Activated CD4-positive, alpha-beta T cell treated with anti-CD3 and anti-CD28 coated beads, Interleukin-2, Interleukin-6, amounts not matched to agents 100 ng/mL and 50 ng/mL, durations not matched to agents 16 hours and 8 hours (primary cell): ENCODE data around the gene PELI3.

Source experiments
- DNase-seq: peaks from one replicate; pipeline ENCODE4 v3.0.0-alpha.2; 2020

Gene PELI3

GRCh38 chr11:66475349-66476172, 8.9 kb downstream of the PELI3 start:
- no peak for DNase-seq

- DNase-seq: no peak
These were observed 9.6 kb downstream of the PELI3 start for GRCh38 chr11:66476173-66476840.

GRCh38 chr11:66476841-66477251, 10.1 kb downstream of the PELI3 start:
- DNase-seq: no peak

GRCh38 chr11:66477263-66478201, 10.8 kb downstream of the PELI3 start:
- DNase-seq: no peak

DNA sequence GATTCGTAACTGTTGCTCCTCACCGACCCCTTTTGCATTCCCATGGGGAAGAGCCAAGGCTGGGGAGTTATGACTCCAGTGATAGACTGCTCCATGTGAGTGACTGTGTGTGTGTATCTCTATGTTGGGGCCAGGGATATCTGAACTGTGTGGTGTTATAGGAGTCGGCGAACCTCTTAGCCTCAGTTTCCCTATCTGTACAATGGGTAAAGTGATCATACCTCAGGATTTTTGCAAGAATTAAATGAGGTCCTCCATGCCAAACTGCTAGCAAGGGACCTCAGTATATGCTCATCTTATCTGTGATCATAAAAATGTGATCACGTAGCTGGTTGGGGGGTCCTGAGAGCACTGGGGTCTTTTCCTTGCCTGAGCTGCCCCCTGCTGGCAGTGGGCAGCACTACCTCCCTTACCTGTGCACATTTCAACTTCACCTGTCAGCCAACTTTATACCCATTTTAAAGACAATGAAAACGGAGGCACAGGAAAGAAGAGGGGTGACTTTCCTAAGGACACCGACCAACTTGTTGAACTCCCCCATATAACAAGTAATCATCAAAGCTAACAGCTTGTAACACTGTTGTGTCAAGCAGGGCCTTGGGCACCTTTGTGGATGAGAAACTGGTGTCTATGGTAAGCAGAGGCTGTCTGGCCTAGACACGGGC, 12.2 kb downstream of the PELI3 start:
- peak; percentile 42 for DNase-seq

GRCh38 chr11:66479394-66480116, 12.8 kb downstream of the PELI3 start:
- no peak for DNase-seq

DNA sequence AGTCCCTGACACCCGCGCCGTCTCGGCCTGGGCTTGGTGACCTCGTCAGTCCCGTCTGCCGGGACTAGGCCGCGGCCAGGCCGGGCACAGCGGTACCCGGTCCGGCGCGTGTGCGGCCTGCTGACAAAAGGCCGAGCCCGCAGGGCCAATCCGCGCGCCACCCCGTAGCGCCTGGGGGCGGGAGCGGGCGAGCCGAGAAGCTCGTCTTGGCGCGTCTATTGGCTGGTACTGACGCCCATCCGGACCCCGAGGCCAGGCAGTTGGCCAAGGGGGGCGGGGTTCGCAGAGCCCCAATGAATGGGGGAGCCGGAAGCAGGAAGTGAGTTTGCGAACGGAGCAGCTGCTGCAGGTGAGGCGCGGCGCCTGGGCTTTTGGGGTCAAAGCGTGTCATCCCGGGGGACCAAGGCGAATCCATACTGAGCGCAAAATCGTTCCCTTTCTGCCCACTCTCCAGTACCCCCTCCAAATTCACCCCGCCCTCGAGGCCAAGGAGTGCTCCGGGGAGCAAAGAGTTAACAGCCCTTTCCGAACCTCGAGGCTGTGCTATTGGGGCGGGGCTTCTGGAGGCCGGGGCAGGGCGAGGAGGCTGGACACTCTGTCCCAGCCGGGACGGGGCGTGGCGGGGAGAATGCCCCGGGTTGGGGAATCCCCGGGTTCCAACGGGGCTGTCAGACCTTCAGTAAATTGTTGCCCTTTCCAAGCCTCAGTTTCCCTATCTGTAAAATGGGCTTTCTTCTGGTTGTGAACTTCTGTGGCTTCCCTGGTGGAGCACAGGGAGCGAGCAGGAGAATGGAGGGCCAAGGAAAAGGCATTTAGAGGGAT, 13.6 kb downstream of the PELI3 start, which contains the start of gene DPP3:
DPP3 (plus strand) TSS at position 318 of the 822 bp plus-strand sequence. CDS start 1,767 bp downstream, outside the sequence.
- DNase-seq: peak; percentile 99

DNA sequence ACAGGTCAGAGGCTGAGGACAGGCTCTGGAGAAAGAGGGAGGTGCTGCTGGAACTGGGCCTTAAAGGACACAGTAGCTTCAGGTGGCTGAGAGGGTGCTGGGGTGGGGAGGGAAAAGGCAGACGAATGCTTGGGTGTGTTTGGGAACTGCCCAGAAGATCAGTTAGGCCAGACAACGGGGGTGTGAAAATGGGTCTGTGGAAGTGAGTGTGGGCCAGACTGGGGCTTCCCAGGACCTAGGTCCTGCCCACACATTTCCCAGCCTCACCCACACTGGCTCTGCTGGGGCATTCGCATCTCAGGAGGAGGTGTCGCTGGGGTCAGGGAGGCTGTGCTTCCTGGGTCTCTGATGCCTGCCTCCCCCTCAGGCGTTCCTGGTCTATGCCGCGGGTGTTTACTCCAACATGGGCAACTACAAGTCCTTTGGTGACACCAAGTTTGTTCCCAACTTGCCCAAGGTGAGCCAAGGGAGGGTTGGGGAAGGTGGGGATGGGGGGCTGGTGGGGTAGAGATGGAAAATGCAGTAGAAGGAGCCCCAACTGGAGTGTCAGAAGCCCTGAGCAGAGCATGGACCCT, 18.2 kb downstream of the PELI3 start:
- DNase-seq: no peak

GRCh38 chr11:66488957-66489356, 22.3 kb downstream of the PELI3 start:
- no peak for DNase-seq

DNA sequence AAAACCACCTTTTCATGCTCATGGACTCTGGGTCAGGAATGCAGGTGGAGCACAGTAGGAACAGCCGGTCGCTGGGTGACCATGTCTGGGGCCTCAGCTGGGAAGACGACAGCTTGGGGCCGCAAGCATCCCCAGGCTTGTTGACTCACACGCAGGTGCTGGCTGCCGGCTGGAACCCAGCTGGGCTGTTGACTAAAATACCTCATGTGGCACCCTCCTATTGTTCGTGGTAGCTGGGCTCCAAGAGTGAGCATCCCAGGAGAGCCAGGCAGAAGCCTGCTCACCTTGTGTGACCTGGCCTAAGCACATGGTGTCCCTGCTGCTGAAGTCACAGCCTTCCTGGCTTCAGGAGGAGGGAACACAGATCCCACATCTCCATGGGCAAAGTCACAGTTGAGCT, 22.9 kb downstream of the PELI3 start:
- no peak for DNase-seq

GRCh38 chr11:66491315-66491935, 24.7 kb downstream of the PELI3 start:
- no peak for DNase-seq

DNA sequence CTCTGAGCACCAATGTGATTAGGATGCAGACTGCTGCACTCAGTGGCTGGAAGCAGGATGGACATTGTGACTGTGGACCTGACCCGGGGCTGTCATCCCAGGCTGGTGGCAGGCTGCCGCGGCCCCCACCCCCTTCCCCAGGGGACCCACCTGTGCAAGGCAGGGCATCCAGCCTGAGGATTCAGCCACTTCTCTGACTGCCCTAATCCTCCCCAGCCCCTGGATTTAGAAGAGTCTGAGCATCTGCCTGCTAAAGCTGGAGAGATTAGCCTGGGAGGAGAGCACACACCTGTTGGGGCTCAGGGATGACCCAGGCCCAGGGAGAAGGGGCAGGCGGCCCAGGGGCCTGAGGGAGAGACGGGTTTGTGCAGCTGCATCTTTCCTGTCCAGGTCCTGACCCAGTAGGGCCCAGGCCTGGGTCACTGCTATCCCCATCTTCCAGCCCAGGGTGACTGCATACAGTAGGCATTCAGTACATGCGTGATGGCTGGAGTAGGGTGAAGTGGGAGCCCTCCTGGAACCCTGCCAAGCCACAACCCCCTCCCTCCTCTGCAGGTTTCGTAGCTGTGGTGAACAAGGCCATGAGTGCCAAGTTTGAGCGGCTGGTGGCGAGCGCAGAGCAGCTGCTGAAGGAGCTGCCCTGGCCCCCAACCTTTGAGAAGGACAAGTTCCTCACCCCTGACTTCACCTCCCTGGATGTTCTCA, 25.6 kb downstream of the PELI3 start:
- no peak for DNase-seq

DNA sequence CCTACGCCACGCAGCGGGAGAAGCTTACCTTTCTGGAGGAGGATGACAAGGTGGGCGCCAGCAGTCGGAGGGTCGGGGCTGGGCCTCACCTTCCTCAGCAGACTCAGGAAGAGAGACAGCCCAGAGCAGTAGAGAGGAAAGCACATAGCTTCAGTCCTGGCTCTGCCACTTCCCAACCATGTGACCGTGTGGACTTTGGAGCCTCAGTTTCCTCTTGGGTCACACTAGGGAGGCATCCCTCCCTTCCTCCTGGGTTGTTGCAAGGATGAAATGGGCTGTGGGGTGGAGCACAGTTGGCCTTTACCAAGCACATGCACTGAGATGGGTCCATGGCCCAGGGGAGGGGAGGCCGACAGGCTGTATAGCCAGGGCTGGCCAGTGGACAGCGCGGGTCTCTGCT, 26.4 kb downstream of the PELI3 start:
- DNase-seq: no peak

DNA sequence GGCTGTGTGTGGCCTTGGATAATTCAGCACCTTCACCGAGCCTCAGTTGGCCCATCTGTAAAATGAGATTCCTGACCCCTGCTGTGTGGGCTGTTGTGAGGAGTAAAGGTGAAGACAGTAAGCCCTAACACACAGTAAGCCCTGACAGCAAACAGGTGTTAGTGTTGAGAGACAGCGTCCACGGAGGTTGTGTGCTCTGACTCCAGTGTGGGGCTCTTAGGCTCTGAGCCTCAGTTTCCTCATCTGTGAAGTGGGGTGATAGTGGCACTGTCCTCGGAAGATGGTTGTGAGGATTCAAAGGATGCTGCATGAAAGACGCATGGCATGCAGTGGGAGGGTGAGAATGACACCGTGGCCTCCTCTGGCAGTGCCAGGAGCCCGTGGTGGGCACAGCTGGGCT, 27.8 kb downstream of the PELI3 start:
- no peak for DNase-seq

DNA sequence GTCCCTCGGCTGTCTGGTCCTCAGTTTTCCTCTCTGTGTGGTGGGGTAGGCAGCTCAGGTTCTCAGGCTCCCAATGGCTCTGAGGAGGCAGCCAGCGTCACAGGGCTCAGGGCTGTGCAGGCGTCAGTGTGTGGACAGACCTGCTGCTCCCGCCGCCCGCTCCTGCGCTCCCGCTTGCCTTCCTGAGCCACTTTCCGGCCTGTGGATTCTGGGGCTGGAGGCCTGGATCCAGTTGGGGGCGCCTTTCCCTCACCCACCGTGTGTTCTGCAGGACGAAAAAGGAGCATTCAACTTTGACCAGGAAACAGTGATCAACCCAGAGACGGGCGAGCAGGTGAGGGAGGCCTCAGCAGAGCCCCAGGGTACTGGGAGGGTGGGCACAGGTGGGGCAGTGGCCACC, 28.2 kb downstream of the PELI3 start:
- DNase-seq: no peak

DNA sequence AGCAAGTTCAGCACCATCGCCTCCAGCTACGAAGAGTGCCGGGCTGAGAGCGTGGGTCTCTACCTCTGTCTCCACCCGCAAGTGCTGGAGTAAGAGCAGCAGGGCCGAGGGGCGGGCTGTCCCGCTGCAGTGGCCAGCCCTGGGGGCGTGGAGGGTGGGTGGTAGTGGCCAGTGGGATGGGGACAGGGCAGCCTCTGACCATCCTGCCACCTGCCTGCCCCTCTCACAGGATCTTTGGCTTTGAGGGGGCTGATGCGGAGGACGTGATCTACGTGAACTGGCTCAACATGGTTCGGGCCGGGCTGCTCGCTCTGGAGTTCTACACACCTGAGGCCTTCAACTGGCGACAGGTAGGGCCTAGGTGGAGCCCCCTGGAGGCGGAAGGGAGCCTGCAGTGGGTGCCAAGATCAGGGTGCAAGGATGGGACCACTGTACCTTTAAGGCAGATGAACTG, 28.7 kb downstream of the PELI3 start:
- DNase-seq: no peak

GRCh38 chr11:66497206-66497605, 30.5 kb downstream of the PELI3 start:
- no peak for DNase-seq

GRCh38 chr11:66498506-66498905, 31.8 kb downstream of the PELI3 start:
- DNase-seq: no peak

DNA sequence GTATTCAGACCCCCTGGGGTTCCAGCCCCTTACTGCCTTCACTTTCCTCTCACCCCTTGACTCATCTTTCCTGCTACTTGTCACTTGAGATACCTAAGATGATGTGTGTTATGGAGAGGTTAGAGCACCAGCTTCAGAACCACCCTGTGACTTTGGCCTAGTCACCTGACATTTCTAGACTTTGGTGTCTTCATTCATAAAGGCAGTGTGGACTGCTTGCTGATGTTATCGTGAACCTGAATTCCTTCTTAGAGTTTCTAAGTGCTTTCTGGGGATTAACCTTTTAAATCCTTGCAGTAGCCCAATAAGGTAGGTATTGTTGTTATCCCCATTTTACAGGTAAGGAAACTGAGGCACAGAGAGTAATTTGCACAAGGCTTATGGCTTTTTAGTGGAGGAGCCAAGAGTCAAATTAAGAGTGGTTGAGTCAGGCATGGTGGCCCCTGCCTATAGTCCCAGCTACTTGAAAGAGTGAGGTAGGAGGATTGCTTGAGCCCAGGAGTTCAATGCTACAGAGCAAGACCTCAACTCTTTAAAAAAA, 38.6 kb downstream of the PELI3 start:
- DNase-seq: no peak
